ENCODE data around the gene CDH23.

The CDH23 gene

GRCh38 chr10:71370031-71370430 is 26.7 kb upstream of the CDH23 start:
- no peak for DNase-seq

- DNase-seq: no peak
Measured at GRCh38 chr10:71371750-71372166, 25.0 kb upstream of the CDH23 start.

GRCh38 chr10:71372882-71373495 is 23.7 kb upstream of the CDH23 start:
- DNase-seq: no peak

- DNase-seq: no peak
Measured at GRCh38 chr10:71374481-71375233, 22.1 kb upstream of the CDH23 start.

GRCh38 chr10:71375952-71376351 is 20.8 kb upstream of the CDH23 start:
- no peak for DNase-seq

DNA sequence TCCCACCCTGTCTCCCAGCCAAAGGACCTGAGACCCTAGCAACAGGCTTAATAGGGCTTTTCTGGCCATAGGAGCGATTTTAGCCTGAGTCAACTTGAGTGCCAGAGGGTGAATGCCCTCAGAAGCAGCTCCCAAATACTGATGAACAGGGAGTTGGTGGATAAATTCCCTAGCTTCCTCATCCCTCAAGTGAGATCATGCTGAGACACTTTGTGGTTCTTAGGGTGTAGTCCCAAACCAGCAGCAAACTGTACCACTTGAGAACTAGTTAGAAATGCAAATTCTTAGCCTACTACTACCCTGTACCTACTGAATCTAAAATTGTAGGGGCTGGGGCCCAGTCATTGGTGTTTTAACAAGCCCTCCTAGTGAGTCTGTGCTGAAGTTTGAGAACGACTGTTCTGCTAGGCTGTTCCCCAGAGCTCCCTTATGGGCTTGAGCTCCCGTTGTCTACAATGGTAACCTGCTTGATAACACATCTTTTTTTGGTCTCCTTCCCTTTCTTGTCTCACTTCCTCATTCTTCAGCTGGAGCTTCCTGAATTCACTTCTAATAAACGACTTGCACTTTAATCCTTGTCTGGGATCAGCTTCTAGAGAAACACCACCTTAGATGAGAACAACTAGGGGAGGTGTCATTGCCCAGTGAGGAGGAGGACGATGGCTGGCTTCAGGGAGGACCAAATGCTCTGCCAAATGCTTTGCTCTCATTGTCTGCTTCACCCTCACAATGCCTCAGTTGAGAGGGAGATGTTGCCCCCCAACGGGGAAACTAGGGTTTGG is 18.2 kb upstream of the CDH23 start:
- DNase-seq: no peak

GRCh38 chr10:71379118-71379766 is 17.5 kb upstream of the CDH23 start:
- DNase-seq: no peak

DNA sequence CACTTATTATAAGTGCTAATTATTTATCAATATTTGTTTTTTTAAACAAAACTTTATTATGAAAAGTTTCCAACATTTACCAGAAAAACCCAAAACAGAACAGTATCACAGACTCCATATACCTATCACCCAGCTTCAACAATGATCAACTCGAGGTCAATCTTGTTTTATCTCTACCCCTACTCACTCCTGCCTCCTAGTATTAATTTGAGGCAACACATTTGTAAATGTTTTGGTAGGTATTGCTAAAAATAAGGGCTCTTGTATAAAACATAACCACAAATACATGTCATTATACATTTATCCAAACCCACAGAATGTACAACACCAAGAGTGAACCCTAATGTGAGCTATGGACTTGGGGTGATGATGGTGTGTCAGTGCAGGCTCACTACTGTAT is 15.9 kb upstream of the CDH23 start:
- DNase-seq: no peak

DNA sequence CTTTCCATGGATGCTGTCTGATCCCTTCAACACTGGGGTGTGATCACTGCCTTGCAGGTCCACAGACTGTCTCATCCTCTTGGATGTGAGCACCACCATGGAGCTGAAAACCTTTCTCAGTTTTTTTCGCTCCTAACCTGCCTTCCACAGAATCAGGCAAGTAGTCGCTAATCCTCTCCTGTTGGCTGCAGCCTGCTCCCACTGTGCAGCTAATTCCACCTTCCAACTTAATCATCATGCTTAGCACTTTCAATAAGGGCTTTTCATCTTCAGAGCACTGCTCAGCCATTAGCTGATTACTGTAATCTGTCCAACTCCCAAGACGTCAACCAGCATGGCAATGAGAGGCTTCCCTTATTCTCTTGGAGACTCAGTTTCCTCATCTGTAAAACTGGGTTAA is 15.1 kb upstream of the CDH23 start:
- no peak for DNase-seq

GRCh38 chr10:71382028-71382427 is 14.7 kb upstream of the CDH23 start:
- DNase-seq: no peak

GRCh38 chr10:71382757-71383156 is 14.0 kb upstream of the CDH23 start:
- no peak for DNase-seq

- peak; percentile 73 for DNase-seq
Measured at GRCh38 chr10:71383972-71384687, 12.6 kb upstream of the CDH23 start.

GRCh38 chr10:71388171-71388570 is 8.5 kb upstream of the CDH23 start:
- DNase-seq: no peak

- no peak for DNase-seq
Measured at GRCh38 chr10:71388583-71389310, 8.0 kb upstream of the CDH23 start.

DNA sequence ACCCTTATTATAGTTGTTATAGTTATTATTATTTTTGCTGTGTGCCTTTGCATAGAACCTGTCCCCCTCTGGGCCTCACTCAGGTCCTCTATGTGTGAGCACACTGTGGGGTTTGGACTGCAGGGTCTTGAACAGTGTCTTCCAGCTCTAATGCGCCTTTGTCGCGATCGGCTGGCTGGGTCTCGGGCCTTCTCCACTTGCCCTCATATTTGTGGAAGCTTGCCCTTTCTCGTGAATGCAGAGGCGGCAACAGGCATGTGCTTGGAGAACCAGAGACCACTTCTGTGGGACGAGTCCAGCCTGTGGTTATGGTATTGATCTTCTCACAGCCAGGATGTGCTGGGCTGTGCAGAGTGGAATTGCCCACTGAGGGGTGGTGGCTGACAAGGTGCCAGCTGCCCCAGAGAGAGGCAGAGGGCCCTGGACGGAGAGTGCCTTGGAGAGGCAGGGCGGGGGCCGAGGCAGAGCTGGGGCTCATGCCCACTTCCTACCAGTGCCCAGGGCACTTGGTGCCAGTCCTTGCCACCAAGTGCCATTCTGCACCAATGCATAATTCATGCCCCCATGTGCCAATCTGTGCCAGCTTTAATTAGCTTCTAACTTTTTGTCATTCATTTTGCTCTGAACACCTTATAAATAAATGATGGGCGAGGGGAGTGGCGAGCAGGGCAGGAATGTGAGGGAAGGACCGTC is 6.8 kb upstream of the CDH23 start:
- DNase-seq: no peak

DNA sequence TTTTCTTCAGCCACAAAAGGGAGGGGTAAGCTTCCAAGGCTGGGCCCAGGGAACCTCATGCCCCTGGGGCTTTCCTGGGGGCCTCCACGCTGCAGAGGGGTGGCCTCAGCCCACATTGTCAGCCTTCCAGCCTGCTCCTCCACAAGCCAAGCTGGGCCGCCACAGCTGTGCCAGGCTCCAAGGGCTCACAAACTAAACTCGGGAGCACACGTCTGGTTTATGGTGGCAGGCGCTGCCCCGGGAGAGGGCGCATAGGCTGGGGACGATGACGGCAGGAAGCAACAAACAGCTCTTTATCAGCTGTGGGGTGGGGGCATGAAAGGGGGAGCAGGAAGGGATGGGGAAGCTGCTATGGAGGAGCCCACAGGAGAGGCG is 6.3 kb upstream of the CDH23 start:
- no peak for DNase-seq

GRCh38 chr10:71390921-71391690 is 5.6 kb upstream of the CDH23 start:
- no peak for DNase-seq

DNA sequence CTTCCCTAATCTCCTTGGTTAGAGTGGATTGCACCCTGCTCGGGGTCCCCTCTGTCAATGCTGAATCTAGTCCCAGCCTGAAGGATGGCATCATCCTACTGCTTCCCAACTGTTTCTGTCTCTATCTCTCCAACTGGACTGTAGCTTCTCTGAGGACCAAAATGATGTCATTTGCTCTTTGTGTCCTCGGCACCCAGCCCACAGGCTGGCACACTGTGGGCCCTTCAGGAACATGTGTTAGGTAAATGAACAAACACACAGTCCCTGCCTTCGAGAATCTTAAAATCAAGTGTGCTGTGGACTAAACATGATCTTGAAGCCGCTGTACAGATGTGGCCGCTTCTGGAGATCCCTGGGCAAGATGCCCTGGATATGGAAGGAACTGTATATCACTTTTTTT is 5.0 kb upstream of the CDH23 start:
- DNase-seq: no peak

- no peak for DNase-seq
Measured at GRCh38 chr10:71392292-71392691, 4.4 kb upstream of the CDH23 start.

Measured in activated gamma-delta T cell treated with Interleukin-2 at 50 U/mL for 16 hours (primary cell).